ENCODE measurements around the gene SELENBP1.
A peak's percentile ranks its signal among the peaks of the same experiment; 100 is the strongest.
"Not testable (repeated sequence)": the region's sequence is repeated elsewhere in the genome, so short reads cannot be mapped to it uniquely, and the experiment has no call there.

SELENBP1 gene

GRCh38 chr1:151372058-151372934 lies at the start of gene SELENBP1:
Gene SELENBP1, minus strand, starts transcription at chr1:151372705. Its CDS starts 64 bp downstream, at chr1:151372641.
- no peak for DNase-seq

GRCh38 chr1:151419819-151420218 lies 47.3 kb upstream of the SELENBP1 start:
- no peak for DNase-seq

- no peak for DNase-seq
Observed at GRCh38 chr1:151418081-151418480, 45.6 kb upstream of the SELENBP1 start.

GRCh38 chr1:151416231-151416630 lies 43.7 kb upstream of the SELENBP1 start:
- no peak for DNase-seq

DNA sequence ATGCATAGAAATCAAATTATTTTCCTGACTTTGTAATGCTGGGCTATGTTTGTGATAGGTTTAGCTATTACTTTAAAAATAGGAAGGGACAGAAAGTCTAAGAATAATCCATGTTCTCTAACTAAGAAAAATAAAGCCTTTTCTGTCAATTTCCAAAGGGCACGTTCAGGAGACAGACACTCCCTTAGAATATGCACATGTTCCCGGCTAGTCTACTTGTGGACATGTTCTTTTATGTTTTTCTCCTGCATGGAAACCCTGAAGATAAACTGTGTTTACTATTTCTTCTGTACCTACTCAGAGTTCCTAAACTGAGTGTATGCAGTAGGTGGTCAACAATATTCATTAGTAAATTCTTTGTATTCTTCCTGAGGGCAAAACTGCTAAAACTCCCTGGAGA lies 39.4 kb upstream of the SELENBP1 start:
- DNase-seq: no peak

- DNase-seq: no peak
Observed at GRCh38 chr1:151408891-151409290, 36.4 kb upstream of the SELENBP1 start.

DNA sequence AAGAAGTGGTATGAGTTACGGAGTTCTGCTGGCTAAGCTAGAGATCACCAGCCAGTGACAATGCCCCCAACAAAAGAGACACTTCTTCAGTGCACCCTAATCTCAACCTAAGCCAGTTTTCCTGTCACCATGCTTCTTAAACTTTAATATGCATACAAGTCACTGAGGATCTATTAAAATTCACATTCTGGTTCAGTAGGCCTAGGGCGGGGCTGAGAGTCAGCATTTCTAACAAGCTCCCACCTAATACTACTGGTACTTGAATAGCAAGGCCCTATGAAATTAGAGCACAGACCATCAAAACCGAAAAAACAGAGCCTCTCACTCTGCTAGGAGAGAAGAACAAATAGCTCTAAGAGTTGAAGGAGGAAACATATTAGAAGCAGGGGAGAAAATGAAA lies 34.8 kb upstream of the SELENBP1 start:
- DNase-seq: no peak

DNA sequence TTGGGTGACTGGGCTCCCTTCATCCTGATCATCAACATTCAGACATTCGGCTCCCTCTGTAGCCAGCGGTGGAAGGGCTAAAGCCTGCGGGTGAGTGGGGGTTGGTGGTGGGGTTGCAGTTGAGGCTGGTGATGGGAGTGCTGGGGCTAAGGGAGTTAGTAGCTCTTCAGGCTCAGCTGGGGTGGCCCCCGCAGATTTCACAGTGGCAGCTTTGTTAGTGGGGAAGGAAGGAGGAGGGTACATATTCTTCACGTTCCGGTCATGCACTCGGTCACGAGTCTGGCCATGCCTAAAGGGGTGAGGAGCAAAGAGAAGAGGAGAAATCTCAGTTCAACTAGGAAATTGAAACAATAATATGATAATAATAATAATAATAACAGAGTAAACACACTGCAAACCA lies 33.7 kb upstream of the SELENBP1 start:
- no peak for DNase-seq

- DNase-seq: no peak
Observed at GRCh38 chr1:151405187-151405951, 32.9 kb upstream of the SELENBP1 start.

GRCh38 chr1:151403612-151404011 lies 31.1 kb upstream of the SELENBP1 start:
- DNase-seq: no peak

DNA sequence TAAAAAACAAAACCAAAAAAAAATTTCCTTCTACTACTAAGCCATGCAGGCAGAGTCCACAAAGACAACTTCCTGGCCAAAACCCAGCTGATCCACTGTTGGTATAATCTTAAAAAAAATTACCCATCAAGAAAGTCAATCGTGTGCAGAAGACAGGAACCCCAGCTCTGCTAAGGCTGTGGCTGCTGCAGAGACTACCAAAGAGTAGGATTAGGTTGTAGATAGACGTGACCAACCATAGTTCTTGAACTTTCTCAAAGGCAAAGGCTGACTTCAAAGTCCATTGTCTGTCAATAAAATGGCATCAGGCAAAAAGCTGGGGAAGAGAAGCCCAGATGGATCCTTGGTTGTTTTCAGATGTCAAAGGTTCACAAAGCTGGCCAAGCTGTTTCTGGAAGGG lies 30.3 kb upstream of the SELENBP1 start:
- DNase-seq: no peak

DNA sequence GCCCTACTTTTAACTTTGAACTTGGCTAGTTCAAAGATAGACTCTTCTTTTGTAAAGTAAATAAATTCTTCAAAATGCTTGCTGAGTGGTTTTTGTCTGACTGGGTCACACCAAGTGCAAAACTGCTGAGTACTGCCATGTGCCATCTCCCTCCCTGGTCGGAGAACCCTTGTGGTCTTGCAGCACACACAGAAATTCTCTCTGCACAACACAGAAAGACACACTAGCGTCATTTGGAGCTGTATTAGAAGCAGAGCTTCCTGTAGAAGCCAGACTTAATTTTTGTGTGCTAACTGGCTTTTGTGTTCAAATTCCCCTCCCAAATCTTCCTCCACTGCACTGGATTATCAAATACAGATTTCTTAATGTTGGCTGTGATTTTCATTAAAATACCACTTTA lies 29.4 kb upstream of the SELENBP1 start:
- no peak for DNase-seq

- no peak for DNase-seq
Observed at GRCh38 chr1:151401125-151401788, 28.8 kb upstream of the SELENBP1 start.

GRCh38 chr1:151399324-151400171 lies 27.0 kb upstream of the SELENBP1 start, which contains the start of gene PSMB4:
Gene PSMB4, plus strand, starts transcription at chr1:151399573. Its CDS starts 15 bp downstream, at chr1:151399588.
- DNase-seq: peak; percentile 70 to 89 (median 83)

GRCh38 chr1:151396265-151396664 lies 23.8 kb upstream of the SELENBP1 start:
- not testable (repeated sequence) for DNase-seq

GRCh38 chr1:151393583-151393982 lies 21.1 kb upstream of the SELENBP1 start:
- no peak for DNase-seq

- no peak for DNase-seq
Observed at GRCh38 chr1:151391079-151391563, 18.6 kb upstream of the SELENBP1 start.

DNA sequence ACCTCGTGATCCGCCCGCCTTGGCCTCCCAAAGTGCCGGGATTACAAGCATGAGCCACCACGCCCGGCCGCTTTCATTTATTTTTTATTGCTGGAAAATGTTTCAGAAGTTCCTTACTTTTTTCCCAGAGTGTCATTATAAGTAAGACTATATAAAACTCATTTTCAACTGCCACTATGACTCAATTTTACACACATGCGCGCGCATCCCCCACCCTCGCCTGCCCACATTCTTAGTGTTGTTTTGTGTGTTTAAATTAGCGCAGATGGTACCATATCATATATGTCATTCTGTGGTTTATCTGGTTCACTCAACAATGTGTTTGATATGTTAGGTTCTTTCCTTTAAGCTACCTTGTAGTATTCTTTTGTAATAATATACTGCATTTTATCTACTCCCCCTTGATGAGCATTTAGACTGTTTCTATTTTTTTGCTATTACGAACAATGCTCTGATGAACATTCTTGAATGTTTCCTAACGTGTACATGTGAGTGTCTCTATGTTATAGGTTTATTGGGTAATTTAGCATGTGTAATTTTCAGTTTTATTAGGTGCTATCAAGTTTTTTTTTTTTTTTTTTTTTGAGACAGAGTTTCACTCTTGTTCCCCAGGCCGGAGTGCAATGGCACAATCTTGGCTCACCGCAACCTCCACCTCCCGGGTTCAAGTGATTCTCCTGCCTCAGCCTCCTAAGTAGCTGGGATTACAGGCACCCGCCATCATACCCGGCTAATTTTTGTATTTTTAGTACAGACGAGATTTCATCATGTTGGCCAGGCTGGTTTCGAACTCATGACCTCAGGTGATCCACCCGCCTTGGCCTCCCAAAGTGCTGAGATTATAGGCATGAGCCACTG lies 17.9 kb upstream of the SELENBP1 start:
- not testable (repeated sequence) for DNase-seq

- no peak for DNase-seq
Observed at GRCh38 chr1:151386002-151386401, 13.5 kb upstream of the SELENBP1 start.

DNA sequence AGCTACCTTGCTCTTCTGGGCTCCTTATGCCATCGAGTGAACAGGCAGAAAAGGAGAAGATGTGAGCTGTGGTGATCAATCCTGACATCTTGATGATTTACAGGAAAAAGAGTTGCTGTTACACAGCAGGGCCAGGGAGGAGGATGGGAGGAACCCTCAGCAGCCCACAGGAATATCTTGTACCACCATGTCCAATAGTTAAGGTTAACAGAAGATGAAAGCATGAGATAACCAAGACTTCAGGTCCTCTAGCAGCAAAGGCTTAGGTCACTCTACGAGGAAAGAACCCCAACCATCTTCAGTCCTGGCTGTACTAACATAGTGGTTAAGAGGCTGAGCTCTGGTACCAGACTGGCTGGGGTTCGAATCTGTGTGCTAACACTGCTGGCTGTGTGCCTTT lies 12.1 kb upstream of the SELENBP1 start:
- no peak for DNase-seq

All from stimulated activated naive CD4-positive, alpha-beta T cell (primary cell).